Activated CD8-positive, alpha-beta memory T cell treated with anti-CD3 and anti-CD28 coated beads for 36 hours (primary cell): ENCODE data around the gene GPC3. TPM values are rescaled to one million over a fixed set of nuclear protein-coding genes. Genes with fewer than 3 reads are reported as not detected.

Experiments
- CTCF ChIA-PET: fragments of 350-600 bp; sonication (Branson Sonifier 250); formaldehyde crosslinking; loops from one replicate; lab custom pipeline; 2021; ENCODE audit warnings: antibody characterized with exemption; lab: Charles Lee
- POLR2A ChIA-PET: fragments of 350-600 bp; sonication (Branson Sonifier 250); formaldehyde crosslinking; loops from one replicate; lab custom pipeline; 2021; ENCODE audit warnings: antibody characterized with exemption; lab: Charles Lee
- total RNA-seq, 2 experiments: library from RNA; stranded (reverse); gene quantifications; one replicate each; pipeline ENCODE4 v1.2.3, GENCODE V29; 2021

GPC3 gene
- total RNA-seq, 2 experiments from 2014 or later: not detected

- ChIA-PET POLR2A (no interaction called here), CTCF (no interaction called here)
Observed at GRCh38 chrX:133943507-133943906, 41.9 kb downstream of the GPC3 start.

GRCh38 chrX:133939655-133940302 lies 45.6 kb downstream of the GPC3 start:
- CTCF ChIA-PET: no interaction called here
- POLR2A ChIA-PET: no interaction called here

GRCh38 chrX:133938530-133938929 lies 46.9 kb downstream of the GPC3 start:
- ChIA-PET CTCF (no interaction called here), POLR2A (no interaction called here)

- ChIA-PET POLR2A (no interaction called here), CTCF (no interaction called here)
Observed at GRCh38 chrX:133937022-133937421, 48.4 kb downstream of the GPC3 start.

- ChIA-PET POLR2A (no interaction called here), CTCF (no interaction called here)
Observed at GRCh38 chrX:133935076-133935475, 50.3 kb downstream of the GPC3 start.

GRCh38 chrX:133933316-133933715 lies 52.1 kb downstream of the GPC3 start:
- ChIA-PET CTCF (no interaction called here), POLR2A (no interaction called here)

GRCh38 chrX:133929836-133930464 lies 55.4 kb downstream of the GPC3 start:
- POLR2A ChIA-PET: no interaction called here
- CTCF ChIA-PET: no interaction called here

- ChIA-PET POLR2A (no interaction called here), CTCF (no interaction called here)
Observed at GRCh38 chrX:133928365-133928764, 57.0 kb downstream of the GPC3 start.

- CTCF ChIA-PET: no interaction called here
- POLR2A ChIA-PET: no interaction called here
Observed at GRCh38 chrX:133926809-133927208, 58.6 kb downstream of the GPC3 start.

GRCh38 chrX:133926099-133926498 lies 59.3 kb downstream of the GPC3 start:
- POLR2A ChIA-PET: no interaction called here
- CTCF ChIA-PET: no interaction called here

GRCh38 chrX:133924548-133924947 lies 60.8 kb downstream of the GPC3 start:
- CTCF ChIA-PET: no interaction called here
- POLR2A ChIA-PET: no interaction called here

GRCh38 chrX:133923548-133923947 lies 61.8 kb downstream of the GPC3 start:
- ChIA-PET CTCF (no interaction called here), POLR2A (no interaction called here)

- ChIA-PET POLR2A (no interaction called here), CTCF (no interaction called here)
Observed at GRCh38 chrX:133923113-133923512, 62.3 kb downstream of the GPC3 start.

GRCh38 chrX:133922390-133922771 lies 63.0 kb downstream of the GPC3 start:
- POLR2A ChIA-PET: no interaction called here

GRCh38 chrX:133921764-133922389 lies 63.5 kb downstream of the GPC3 start:
- POLR2A ChIA-PET: no interaction called here
- CTCF ChIA-PET: no interaction called here

More at GRCh38 chrX:133922390-133922771, 63.0 kb downstream of the GPC3 start:
- CTCF ChIA-PET: no interaction called here

GRCh38 chrX:133921086-133921485 lies 64.3 kb downstream of the GPC3 start:
- CTCF ChIA-PET: no interaction called here

GRCh38 chrX:133918361-133918771 lies 67.0 kb downstream of the GPC3 start:
- POLR2A ChIA-PET: no interaction called here
- CTCF ChIA-PET: no interaction called here

More at GRCh38 chrX:133921086-133921485, 64.3 kb downstream of the GPC3 start:
- POLR2A ChIA-PET: no interaction called here

GRCh38 chrX:133916984-133917722 lies 68.2 kb downstream of the GPC3 start:
- POLR2A ChIA-PET: no interaction called here
- CTCF ChIA-PET: no interaction called here

GRCh38 chrX:133913658-133914388 lies 71.6 kb downstream of the GPC3 start:
- POLR2A ChIA-PET: no interaction called here
- CTCF ChIA-PET: no interaction called here

- POLR2A ChIA-PET: interaction anchor here (0.7 kb wide), 1 partner anchor 401 kb away, joined by 4 read pairs; no protein-coding TSS in a partner anchor
- CTCF ChIA-PET: no interaction called here
Observed at GRCh38 chrX:133913009-133913408, 72.4 kb downstream of the GPC3 start.
